Spinal cord (tissue), 10 donors: ENCODE results near the gene IFRD1. TPM values are rescaled to one million over a fixed set of nuclear protein-coding genes. Genes with fewer than 3 reads are reported as not detected.

Experiments
- DNase-seq, 6 donors: peaks; one replicate each; pipeline versions ENCODE4 v3.0.0 to v3.0.0-alpha.2; 2013 to 2015; ENCODE audit warnings: low spot score in 6 of 6, low read depth in 4 of 6
- H3K27ac ChIP-seq: one replicate; pipeline ENCODE4 v1.5.1; 2013; ENCODE audit warnings: low read depth, low read length, control low read depth
- H3K27me3 ChIP-seq: one replicate; pipeline ENCODE4 v1.6.1; 2013; ENCODE audit warnings: low read length; ENCODE audit not compliant: control insufficient read depth, insufficient read depth
- H3K36me3 ChIP-seq: one replicate; pipeline ENCODE4 v1.6.1; 2013; ENCODE audit warnings: low read length; ENCODE audit not compliant: control insufficient read depth, insufficient read depth
- H3K4me1 ChIP-seq: one replicate; pipeline ENCODE4 v1.6.1; 2013; ENCODE audit warnings: low read length; ENCODE audit not compliant: control insufficient read depth, insufficient read depth
- H3K4me3 ChIP-seq: one replicate; pipeline ENCODE4 v1.5.1; 2013; ENCODE audit warnings: low read depth, low read length, control low read depth
- H3K9me3 ChIP-seq: one replicate; pipeline ENCODE4 v1.6.1; 2013; ENCODE audit warnings: low read length; ENCODE audit not compliant: control insufficient read depth, insufficient read depth
- WGBS: methylation state at CpG from one replicate; pipeline ENCODE4 v1.1.5; 2013; ENCODE audit warnings: missing lambda C conversion rate; ENCODE audit not compliant: insufficient coverage; 5-methylcytosine and 5-hydroxymethylcytosine counted together
- polyA plus RNA-seq, 2 donors: library from polyadenylated mRNA; unstranded; fragments of 120-200 nt; gene quantifications; one replicate each; pipeline ENCODE4 v1.2.1, GENCODE V29; 2013; ENCODE audit not compliant: insufficient read length in 2 of 2
- total RNA-seq, 2 donors: library from RNA; depleted of rRNA in 1 of 2; stranded (reverse); fragments of 120-200 nt in 1 of 2; fragments of >200 nt in 1 of 2; gene quantifications; one replicate each; pipeline versions ENCODE4 v1.2.3 to v1.2.4, GENCODE V29; 2013 to 2014
- donor health status: healthy.

IFRD1 gene
- total and polyA plus RNA-seq, 4 donors: 38.1 to 61.0 (median 53.3) TPM

GRCh38 chr7:112495810-112496462, 45.7 kb downstream of the IFRD1 start:
- Histone ChIP-seq H3K36me3 (no peaks in the 10 kb centered on the region), H3K4me3 (no peak overlapping the region), H3K27ac (peak overlapping the region; percentile 16), H3K27me3 (no peaks in the 10 kb centered on the region), H3K4me1 (no peaks in the 10 kb centered on the region), H3K9me3 (no peaks in the 10 kb centered on the region)
- peak in 4 of 6 donors; percentile 31 to 91 (median 58) for DNase-seq
- 37% methylated on average over 4 of the region's 6 CpGs for WGBS

- H3K4me3 ChIP-seq: no peak overlapping the region
- H3K27me3 ChIP-seq: no peaks in the 10 kb centered on the region
- no peaks in the 10 kb centered on the region for H3K36me3 ChIP-seq
- WGBS: no CpG with 5 or more reads among the region's 2 CpGs
- H3K9me3 ChIP-seq: no peaks in the 10 kb centered on the region
- H3K4me1 ChIP-seq: no peaks in the 10 kb centered on the region
- no peak for DNase-seq
- no peak overlapping the region for H3K27ac ChIP-seq
Observed at GRCh38 chr7:112497481-112497880, 47.2 kb downstream of the IFRD1 start.

GRCh38 chr7:112500619-112501018, 50.4 kb downstream of the IFRD1 start:
- Histone ChIP-seq H3K4me1 (no peaks in the 10 kb centered on the region), H3K27ac (no peak overlapping the region), H3K9me3 (no peaks in the 10 kb centered on the region), H3K4me3 (no peak overlapping the region), H3K36me3 (no peaks in the 10 kb centered on the region), H3K27me3 (no peaks in the 10 kb centered on the region)
- DNase-seq: peak in 4 of 6 donors; percentile 7 to 84 (median 43)
- WGBS: no CpG with 5 or more reads among the region's 3 CpGs

- Histone ChIP-seq H3K4me1 (no peaks in the 10 kb centered on the region), H3K4me3 (no peak overlapping the region), H3K36me3 (no peaks in the 10 kb centered on the region), H3K27ac (no peak overlapping the region), H3K9me3 (no peaks in the 10 kb centered on the region), H3K27me3 (no peaks in the 10 kb centered on the region)
- no peak for DNase-seq
- WGBS: 70% methylated on average over 7 of the region's 7 CpGs
Observed at GRCh38 chr7:112501801-112502503, 51.7 kb downstream of the IFRD1 start.

GRCh38 chr7:112502700-112503099, 52.4 kb downstream of the IFRD1 start:
- Histone ChIP-seq H3K4me3 (no peak overlapping the region), H3K36me3 (no peaks in the 10 kb centered on the region), H3K27me3 (no peaks in the 10 kb centered on the region), H3K27ac (no peak overlapping the region), H3K9me3 (no peaks in the 10 kb centered on the region), H3K4me1 (no peaks in the 10 kb centered on the region)
- 100% methylated on average over 1 of the region's 2 CpGs for WGBS
- no peak for DNase-seq

GRCh38 chr7:112503361-112503972, 53.2 kb downstream of the IFRD1 start:
- Histone ChIP-seq H3K27ac (no peak overlapping the region), H3K4me3 (no peak overlapping the region), H3K9me3 (no peaks in the 10 kb centered on the region), H3K27me3 (no peaks in the 10 kb centered on the region), H3K4me1 (no peaks in the 10 kb centered on the region), H3K36me3 (no peaks in the 10 kb centered on the region)
- DNase-seq: no peak
- 76% methylated on average over 2 of the region's 4 CpGs for WGBS

GRCh38 chr7:112504093-112504695, 53.9 kb downstream of the IFRD1 start:
- 92% methylated on average over 2 of the region's 5 CpGs for WGBS
- H3K36me3 ChIP-seq: no peaks in the 10 kb centered on the region

GRCh38 chr7:112505495-112505894, 55.2 kb downstream of the IFRD1 start:
- H3K36me3 ChIP-seq: no peaks in the 10 kb centered on the region
- DNase-seq: peak in 2 of 6 donors; percentile 40 to 72
- no peaks in the 10 kb centered on the region for H3K27me3 ChIP-seq
- H3K4me1 ChIP-seq: no peaks in the 10 kb centered on the region
- no peak overlapping the region for H3K27ac ChIP-seq
- no peaks in the 10 kb centered on the region for H3K9me3 ChIP-seq
- no peak overlapping the region for H3K4me3 ChIP-seq
- WGBS: 75% methylated on average over 2 of the region's 2 CpGs

More at GRCh38 chr7:112504093-112504695, 53.9 kb downstream of the IFRD1 start:
- Histone ChIP-seq H3K27ac (no peak overlapping the region), H3K9me3 (no peaks in the 10 kb centered on the region), H3K4me1 (no peaks in the 10 kb centered on the region), H3K4me3 (no peak overlapping the region), H3K27me3 (no peaks in the 10 kb centered on the region)
- DNase-seq: no peak

- Histone ChIP-seq H3K4me3 (no peak overlapping the region), H3K9me3 (no peaks in the 10 kb centered on the region), H3K27ac (no peak overlapping the region), H3K27me3 (no peaks in the 10 kb centered on the region), H3K36me3 (no peaks in the 10 kb centered on the region), H3K4me1 (peaks cover 4% of the 10 kb centered on the region)
- DNase-seq: no peak
- WGBS: no CpG with 5 or more reads among the region's 1 CpG
Observed at GRCh38 chr7:112508404-112508803, 58.1 kb downstream of the IFRD1 start.
